Thoracic aorta (tissue), 2 donors: Measurements from ENCODE around the gene TIMM23. TPM values are rescaled to one million over a fixed set of nuclear protein-coding genes. Genes with fewer than 3 reads are reported as not detected.

Experiments
- ATAC-seq: fragments of 150-250 bp; one replicate; pipeline ENCODE4 v1.8.0; 2017; ENCODE audit warnings: low read depth; ENCODE audit not compliant: insufficient number of reproducible peaks, low FRiP score
- DNase-seq: peaks from one replicate; pipeline ENCODE4 v3.0.0-alpha.2; 2020; ENCODE audit warnings: low spot score
- H3K27ac ChIP-seq, 2 donors: fragments of 200-600 bp; sonication (generic); 1 replicate in 1 of 2; 2 replicates in 1 of 2; pipeline ENCODE4 v1.5.1; 2016; ENCODE audit warnings: mild to moderate bottlenecking in 2 of 2, moderate library complexity in 2 of 2
- H3K27me3 ChIP-seq: fragments of 200-600 bp; sonication (generic); replicated peaks from 2 replicates; pipeline ENCODE4 v1.6.0; 2016; ENCODE audit warnings: mild to moderate bottlenecking; ENCODE audit not compliant: insufficient read depth
- H3K36me3 ChIP-seq: fragments of 200-600 bp; sonication (generic); one replicate; pipeline ENCODE4 v1.5.1; 2016
- H3K4me1 ChIP-seq, 2 donors: fragments of 200-600 bp; sonication (generic); 1 replicate in 1 of 2; 2 replicates in 1 of 2; pipeline versions ENCODE4 v1.5.1 to v1.6.0; 2016; ENCODE audit warnings: low read depth in 2 of 2, mild to moderate bottlenecking in 1 of 2; ENCODE audit not compliant: control insufficient read depth in 1 of 2
- H3K4me3 ChIP-seq: fragments of 200-600 bp; sonication (generic); 2 replicates; pipeline ENCODE4 v1.5.1; 2016; ENCODE audit warnings: mild to moderate bottlenecking
- H3K9me3 ChIP-seq: fragments of 200-600 bp; sonication (generic); 2 replicates; pipeline ENCODE4 v1.5.1; 2016
- CTCF ChIP-seq: fragments of 200-600 bp; sonication (generic); IDR thresholded peaks from one replicate; pipeline ENCODE4 v1.5.1; 2019; ENCODE audit warnings: antibody characterized with exemption
- total RNA-seq, 2 donors: library from RNA; depleted of rRNA; stranded (reverse); fragments of >200 nt; gene quantifications; one replicate each; pipeline versions ENCODE4 v1.1.0 to v1.2.3, GENCODE V29; 2016

Gene TIMM23
- total RNA-seq, 2 donors from 2014 or later: 37.9 to 51.5 TPM

DNA sequence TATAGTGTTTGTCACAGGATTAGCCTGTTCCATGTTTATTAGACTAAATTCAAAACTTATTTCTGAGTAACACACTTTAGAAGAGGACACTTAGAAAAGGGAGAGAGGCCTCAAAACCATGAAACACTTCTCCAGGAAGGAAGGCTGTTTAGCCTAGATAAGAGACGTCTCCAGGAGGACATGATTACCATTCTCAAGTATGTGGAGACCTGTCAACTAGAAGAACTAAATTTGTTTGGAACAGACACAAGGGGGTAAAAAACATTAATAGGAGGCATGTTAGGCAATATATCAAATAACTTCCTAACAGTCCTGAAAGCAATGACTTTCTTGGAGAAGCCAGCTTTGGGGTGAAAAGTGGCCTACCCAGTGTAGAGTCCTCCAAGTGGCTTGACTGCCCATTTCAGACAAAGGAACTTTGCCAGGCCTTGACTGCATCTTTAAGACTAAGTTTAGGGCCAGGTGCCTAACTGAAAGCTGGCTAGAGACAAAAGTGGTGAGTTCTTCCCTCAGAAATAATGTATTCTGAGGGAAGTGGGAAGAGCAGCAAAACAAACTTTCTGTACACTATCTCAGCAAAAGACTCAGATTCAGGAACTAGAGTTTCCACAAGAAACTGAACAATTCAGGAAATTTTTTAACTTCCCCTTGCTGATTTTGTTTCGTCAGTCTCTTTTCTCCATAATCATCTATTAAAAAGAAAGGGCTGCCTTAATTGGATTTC lies 46.3 kb downstream of the TIMM23 start:
- Histone ChIP-seq H3K9me3 (no peaks in the 10 kb centered on the region), H3K4me1 (peaks cover 21 to 54% of the 10 kb centered on the region in 2 donors), H3K27ac (no peak overlapping the region), H3K36me3 (peaks cover 11% of the 10 kb centered on the region), H3K4me3 (no peak overlapping the region), H3K27me3 (no peaks in the 10 kb centered on the region)
- no peak for ATAC-seq
- no peak for TF ChIP-seq CTCF
- DNase-seq: no peak

DNA sequence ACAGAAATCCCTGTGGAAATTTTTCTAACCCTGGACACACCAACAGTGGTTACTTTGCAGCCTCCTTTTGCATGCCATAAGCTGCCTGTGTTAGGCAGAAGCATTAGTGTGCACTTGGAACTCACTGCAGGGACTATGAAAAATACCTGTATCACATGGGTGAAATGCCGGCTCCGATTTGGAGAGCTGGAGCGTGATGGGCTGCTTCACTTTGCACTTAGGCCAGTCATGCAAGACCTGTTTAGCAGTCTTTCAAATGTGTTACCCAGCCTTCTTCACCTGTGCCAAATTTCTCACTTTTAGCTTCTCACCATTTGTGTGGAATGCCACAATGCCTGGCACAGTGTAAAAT lies 46.9 kb downstream of the TIMM23 start:
- DNase-seq (no peak), ATAC-seq (no peak)
- TF ChIP-seq CTCF: no peak
- Histone ChIP-seq H3K4me1 (peaks cover 26 to 59% of the 10 kb centered on the region in 2 donors), H3K27ac (no peak overlapping the region), H3K4me3 (no peak overlapping the region), H3K27me3 (no peaks in the 10 kb centered on the region), H3K36me3 (peaks cover 7% of the 10 kb centered on the region), H3K9me3 (no peaks in the 10 kb centered on the region)

DNA sequence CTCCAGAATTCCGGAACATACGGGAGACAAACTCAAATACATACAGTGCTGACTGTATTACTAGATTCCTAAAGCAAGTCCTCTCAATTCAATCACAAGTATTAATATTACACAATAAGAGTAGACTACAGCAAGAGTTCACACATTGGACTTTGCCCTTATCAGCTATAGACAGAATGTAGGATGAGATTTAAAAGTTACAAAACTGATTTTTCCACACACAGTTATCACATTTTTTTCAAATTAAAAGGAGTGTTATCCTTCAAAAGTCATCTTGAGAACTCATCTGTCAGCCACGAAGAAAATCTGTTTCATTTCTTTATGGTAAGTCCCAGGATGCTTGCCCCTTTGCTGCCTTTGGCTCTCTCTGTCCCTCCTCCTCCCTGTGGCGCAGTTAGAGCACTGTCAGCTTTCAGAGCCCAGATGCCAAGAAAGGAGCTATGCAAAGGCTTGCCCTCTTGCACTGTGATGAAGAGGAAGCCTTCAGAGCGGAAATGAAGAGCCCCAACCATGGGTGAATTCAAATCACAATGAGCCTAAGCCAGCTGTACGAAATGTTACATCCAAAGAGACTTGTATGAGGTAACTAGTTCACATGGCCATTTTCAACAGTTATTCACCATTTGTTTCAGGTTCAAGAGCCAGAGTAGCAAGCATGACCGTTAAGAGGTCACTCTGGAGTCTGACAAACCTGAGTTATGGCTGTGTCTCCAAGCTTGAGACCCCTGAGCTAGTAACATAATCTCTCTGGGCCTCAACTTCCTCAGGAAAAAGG lies 47.5 kb downstream of the TIMM23 start:
- Histone ChIP-seq H3K27me3 (no peaks in the 10 kb centered on the region), H3K4me3 (peak overlapping the region; percentile 2), H3K27ac (no peak overlapping the region), H3K9me3 (no peaks in the 10 kb centered on the region), H3K4me1 (peaks cover 26 to 65% of the 10 kb centered on the region in 2 donors), H3K36me3 (peaks cover 4% of the 10 kb centered on the region)
- TF ChIP-seq CTCF: no peak
- ATAC-seq: no peak
- no peak for DNase-seq

GRCh38 chr10:46020344-46020657 lies 48.0 kb downstream of the TIMM23 start:
- no peak overlapping the region for H3K27ac ChIP-seq
- no peak for TF ChIP-seq CTCF
- H3K9me3 ChIP-seq: no peaks in the 10 kb centered on the region
- H3K4me1 ChIP-seq: peaks cover 26 to 70% of the 10 kb centered on the region in 2 donors
- DNase-seq (no peak), ATAC-seq (no peak)
- H3K27me3 ChIP-seq: no peaks in the 10 kb centered on the region
- H3K36me3 ChIP-seq: no peaks in the 10 kb centered on the region
- H3K4me3 ChIP-seq: peak overlapping the region; percentile 2

DNA sequence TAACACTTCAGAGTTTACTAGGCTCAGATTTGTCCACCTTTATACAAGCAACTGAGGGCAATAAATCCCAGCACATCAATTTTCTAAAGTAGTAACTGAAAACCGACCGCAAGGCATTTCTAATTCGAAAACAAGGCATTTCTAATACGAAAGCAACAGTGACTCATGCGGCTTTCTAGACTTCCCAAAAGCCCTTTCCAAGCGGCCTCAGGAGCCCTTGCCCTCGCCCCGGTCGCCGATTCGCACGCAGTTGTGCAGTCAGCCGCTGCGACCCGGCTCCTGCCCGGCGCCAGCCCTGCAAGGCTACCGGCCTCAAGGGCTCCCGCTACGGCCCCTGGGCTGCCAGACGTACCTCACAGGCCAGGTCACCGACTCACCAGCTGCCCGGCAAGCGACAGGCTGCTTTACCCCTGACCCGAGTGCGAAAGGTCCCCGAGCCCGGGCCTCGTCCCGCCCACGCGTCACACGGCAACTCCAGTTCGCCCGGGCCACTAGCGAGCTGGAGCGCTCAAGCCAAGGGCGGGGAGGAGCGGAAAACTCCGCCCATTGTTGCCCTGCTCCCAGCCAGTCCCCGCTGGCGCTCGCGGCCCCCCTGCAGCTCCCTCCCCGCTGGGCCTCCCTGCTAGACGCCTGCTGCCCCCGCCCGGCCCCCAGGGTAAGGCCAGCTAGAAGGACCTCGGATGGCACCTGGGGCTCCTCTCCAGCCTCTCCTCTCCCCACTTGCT lies 50.9 kb downstream of the TIMM23 start:
- ATAC-seq: peak; percentile 88

More for the DNA sequence above, 50.9 kb downstream of the TIMM23 start:
- Histone ChIP-seq H3K4me3 (peak overlapping the region; percentile 87), H3K4me1 (peaks cover 25 to 75% of the 10 kb centered on the region in 2 donors), H3K27ac (peak overlapping the region; percentile 75 to 80), H3K36me3 (no peaks in the 10 kb centered on the region), H3K9me3 (no peaks in the 10 kb centered on the region), H3K27me3 (no peaks in the 10 kb centered on the region)
- DNase-seq: peak; percentile 62
- TF ChIP-seq CTCF: peak; percentile 24
